ENCODE data around the gene NOL11.
"Not testable (repeated sequence)": the region's sequence is repeated elsewhere in the genome, so short reads cannot be mapped to it uniquely, and the experiment has no call there.

NOL11 gene

DNA sequence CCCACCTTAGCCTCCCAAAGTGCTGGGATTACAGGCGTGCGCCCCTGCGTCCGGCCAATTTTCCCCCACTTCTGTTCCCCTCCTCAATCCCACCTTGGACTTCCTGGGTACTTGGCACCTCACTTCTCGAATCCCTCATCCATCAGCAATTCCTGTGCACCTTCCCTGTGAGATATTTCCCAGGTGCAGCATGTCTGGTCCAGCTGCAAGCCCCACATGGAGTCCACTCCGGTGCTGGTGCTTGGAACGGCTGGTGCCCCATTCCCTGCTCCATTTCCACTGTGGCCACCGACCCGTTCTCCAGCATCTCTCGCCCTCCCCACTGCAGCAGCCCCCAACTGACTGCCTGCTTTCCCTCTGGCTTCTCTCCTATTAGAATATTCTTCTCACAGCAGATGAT lies 35.3 kb downstream of the NOL11 start:
- no peak for DNase-seq (ENCODE audit: low read depth in 2 of 3, low spot score in 1 of 3)

DNA sequence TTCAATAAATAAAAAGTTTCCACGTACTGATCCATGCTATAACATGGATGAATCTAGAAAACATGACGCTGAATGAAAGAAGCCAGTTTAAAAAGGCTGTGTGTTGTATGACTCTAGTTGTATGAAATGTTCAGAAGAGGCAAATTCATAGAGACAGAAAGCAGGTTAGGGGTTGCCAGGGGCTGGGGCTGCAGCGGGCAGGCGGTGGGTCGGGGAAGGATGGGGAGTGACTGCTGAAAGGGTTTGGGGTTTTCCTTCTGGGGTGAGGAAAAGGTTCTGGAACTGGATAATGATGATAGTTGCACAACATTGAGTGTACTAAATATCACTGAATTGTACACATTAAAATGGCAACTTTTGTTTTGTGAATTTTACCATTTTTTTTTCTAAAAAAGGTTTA lies 36.3 kb downstream of the NOL11 start:
- DNase-seq (ENCODE audit: low read depth in 2 of 3, low spot score in 1 of 3): no peak

GRCh38 chr17:67754686-67755085 lies 37.0 kb downstream of the NOL11 start:
- DNase-seq (ENCODE audit: low read depth in 2 of 3, low spot score in 1 of 3): not testable (repeated sequence)

GRCh38 chr17:67756766-67757165 lies 39.0 kb downstream of the NOL11 start:
- DNase-seq (ENCODE audit: low read depth in 2 of 3, low spot score in 1 of 3): not testable (repeated sequence)

DNA sequence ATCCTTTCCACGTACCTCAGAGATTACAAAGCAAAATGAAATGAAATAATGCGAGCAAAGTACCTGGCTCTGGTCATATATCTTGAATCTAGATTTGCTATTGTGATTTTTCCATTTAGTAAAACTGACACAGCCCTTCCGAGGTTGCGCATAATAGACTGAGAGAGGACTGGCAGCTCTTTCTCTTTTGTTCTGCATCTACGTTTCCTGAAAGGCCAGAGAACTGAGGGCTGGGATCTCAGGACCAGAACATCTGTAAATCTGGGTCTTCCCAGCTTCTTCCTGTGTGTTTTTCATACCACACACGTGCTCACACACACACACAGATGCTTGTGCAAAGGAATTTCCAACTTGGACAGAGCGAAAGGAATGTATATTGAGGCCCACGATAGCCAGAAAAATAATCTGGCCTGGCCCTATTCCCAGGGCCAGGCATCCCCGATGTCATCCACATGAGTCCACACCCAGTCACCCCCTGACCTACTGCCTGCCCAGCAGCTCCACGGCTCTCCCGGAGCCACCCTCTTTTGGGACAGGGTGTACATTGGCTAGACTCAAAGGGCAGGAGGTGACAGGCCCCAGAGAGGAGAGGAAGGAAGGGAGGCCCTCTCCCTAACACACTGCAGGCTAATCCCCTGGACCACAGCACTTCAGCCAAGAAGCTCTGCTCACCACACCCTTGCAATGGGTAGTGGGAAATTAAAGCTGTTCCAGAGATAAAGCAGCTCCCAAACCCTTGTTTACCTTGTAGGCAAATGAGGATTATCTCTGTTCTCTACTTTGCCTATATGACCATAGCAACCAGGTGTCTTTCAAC lies 41.8 kb downstream of the NOL11 start:
- DNase-seq (ENCODE audit: low read depth in 2 of 3, low spot score in 1 of 3): no peak

- no peak for DNase-seq (ENCODE audit: low read depth in 2 of 3, low spot score in 1 of 3)
Measured at GRCh38 chr17:67765623-67766022, 47.9 kb downstream of the NOL11 start.

DNA sequence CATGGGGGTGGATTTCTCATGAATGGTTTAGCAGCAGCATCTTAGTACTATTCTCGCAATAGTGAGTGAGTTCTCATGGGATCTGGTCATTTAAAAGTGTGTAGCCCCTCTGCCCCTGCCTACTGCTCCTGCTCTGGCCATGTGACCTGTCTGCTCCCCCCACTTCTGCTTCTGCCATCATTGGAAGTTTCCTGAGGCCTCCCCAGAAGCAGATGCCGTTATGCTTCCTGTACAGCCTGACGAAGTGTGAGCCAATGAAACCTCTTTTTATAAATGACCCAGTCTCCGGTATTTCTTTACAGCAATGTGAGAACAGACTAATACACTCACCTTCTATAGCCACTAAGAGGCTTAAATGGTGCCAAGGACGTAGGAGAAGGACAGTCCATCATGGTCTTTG lies 51.5 kb downstream of the NOL11 start:
- DNase-seq (ENCODE audit: low read depth in 2 of 3, low spot score in 1 of 3): no peak

DNA sequence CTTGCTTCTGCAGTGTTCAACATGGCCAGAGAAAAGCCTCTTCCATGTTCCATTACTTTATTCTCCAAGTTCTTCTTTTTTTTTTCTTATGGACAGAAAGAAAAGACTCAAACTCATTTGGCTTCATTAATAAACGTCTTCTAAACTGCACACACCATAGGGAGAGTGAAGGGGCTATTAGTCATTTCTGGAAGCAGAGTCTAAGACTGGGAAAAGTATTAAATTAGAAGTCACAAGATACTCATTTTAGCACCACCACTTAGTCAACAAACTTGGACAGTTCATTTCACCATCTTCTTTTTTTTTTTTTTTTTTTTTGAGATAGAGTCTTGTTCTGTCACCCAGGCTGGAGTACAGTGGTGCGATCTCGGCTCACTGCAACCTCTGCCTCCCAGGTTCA lies 52.8 kb downstream of the NOL11 start:
- DNase-seq (ENCODE audit: low read depth in 2 of 3, low spot score in 1 of 3): no peak

GRCh38 chr17:67772679-67773078 lies 54.9 kb downstream of the NOL11 start:
- DNase-seq (ENCODE audit: low read depth in 2 of 3, low spot score in 1 of 3): no peak

DNA sequence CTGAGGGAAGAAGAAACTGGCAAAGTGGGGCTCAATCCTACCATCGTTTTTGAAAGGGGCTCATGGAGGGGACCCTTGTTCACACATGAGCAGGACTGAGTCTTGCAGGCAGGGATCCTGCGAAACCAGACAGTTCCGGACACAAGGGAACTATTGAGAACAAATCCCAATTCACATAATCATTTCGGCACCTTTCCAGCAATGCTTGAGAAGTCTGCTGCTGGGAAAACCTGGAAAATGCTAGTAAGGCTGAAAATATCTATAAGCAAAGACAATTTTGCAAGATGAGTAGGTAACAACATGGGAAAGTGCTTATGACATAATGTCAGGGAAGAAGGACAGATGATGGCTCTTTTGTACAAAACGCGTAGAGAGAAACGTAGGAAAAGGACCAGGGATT lies 55.5 kb downstream of the NOL11 start:
- DNase-seq (ENCODE audit: low read depth in 2 of 3, low spot score in 1 of 3): no peak

DNA sequence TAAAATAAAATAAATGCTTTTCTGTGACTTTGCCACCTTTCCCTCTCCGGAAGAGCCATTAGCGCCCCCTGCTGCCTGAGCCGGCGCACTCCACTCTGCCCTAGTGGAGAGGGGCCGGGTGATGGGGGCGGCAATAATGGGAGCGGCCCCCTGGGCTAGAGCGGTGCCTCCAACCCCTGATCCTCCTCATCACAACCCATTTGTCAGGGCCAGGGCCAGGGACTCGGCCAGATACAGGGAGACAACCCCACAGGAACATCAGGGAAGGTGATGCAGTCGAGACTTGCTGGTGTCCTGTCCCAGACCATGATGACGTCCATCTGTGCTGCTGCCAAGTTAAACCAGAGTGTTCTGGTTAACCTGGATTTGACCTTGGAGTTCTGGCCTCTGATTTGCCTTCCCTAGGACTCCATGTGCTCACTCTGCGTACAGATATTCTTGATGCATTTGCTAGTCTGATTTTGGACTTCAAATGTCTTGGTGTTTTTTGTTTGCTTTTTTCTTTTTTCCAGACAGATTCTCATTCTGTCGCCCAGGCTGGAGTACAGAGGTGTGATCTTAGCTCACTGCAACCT lies 61.4 kb downstream of the NOL11 start:
- peak in 2 of 3 donors; percentile 13 to 20 for DNase-seq (ENCODE audit: low read depth in 2 of 3, low spot score in 1 of 3)

DNA sequence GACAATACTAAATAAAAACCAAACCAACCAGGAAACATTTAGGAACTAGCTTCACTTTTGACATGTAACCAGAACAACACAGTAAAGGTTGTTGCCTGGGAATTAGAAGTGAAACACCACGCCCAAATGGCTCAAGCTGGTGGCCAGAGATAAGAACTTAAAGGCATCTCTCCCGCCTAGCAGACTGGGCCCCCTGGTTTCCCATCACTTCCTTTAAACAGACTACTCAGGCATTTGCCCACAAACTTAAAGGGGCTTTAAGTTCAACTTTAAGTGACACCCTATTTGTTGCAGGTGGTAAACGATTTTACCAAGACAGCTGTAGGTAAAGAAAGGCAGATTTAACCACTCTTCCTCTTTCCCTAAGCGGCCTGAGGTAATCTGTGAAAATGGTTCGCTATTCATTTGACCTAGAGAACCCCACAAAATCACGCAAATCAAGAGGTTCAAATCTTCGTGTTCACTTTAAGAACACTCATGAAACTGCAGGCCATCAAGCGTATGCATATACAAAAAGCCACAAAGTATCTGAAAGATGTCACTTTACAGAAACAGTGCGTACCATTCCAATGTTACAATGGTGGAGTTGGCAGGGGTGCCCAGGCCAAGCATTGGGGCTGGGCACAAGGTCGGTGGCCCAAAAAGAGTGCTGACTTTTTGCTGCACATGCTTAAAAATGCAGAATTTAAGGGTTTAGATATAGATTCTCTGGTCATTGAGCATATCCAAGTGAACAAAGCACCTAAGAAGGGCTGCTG lies 66.8 kb downstream of the NOL11 start:
- DNase-seq (ENCODE audit: low read depth in 2 of 3, low spot score in 1 of 3): no peak

GRCh38 chr17:67785122-67785477 lies 67.4 kb downstream of the NOL11 start:
- DNase-seq (ENCODE audit: low read depth in 2 of 3, low spot score in 1 of 3): no peak

DNA sequence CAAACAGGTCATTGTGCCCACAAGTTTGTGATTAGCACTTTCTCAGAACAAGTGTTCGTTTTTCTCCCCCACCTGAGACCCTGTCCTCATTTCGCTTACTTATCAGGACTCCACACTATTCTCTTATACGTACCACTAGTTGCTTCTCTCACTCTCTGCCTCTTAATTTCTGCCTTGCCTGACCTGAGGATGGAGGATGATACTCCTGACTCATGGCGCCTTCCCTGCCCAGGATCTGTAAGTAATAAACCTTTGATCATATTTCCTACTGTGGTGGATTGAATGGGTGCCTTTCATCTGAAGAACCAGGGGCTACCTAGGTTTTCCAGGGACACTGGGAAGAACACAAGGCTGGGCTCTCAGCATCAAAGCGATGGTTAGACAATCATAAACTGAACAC lies 67.8 kb downstream of the NOL11 start:
- DNase-seq (ENCODE audit: low read depth in 2 of 3, low spot score in 1 of 3): no peak
